AG08396 (cell line): ENCODE data around the gene RILP.

Experiments used
- DNase-seq: peaks from one replicate; pipeline ENCODE4 v3.0.0; 2012; ENCODE audit warnings: low spot score, mixed read lengths

The RILP gene

DNA sequence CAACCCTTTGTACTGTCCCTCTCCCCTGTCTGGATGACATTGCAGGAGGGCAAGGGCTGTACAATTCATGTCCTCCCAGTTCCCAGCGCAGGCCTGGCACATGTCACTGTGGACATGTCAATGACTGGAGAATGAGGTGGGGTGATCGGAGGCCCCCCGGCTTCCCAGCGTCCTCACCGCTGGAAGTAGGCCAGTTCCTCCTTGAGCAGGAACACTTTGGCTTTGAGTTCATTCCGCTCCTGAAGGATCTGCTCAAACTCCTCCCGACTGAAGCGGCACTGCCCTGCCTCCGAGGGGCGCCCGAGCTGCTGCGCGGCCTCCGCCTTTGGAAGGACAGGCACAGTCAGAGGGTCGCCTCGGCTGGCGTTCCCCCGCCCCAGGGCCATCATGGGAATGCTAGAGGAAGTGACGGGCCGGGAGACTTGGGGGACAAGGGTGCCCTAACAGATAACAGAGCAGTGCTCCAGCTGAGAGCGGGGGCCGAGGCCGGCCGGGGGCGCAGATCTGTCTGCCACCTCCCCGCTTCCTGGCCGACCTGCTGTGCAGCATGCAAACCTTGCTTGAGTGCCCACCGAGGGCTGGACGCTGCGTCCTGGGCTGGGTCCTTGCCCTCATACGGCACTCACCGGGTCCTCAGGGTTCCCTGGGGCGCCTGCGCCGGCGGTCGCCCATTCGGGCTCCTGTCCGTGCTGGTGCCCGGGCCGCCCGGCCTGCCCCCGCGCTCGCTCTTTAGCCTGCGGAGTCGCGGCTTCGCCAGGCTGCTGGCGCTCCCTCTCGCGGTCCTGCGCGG is 1.3 kb downstream of the RILP start:
- no peak for DNase-seq

DNA sequence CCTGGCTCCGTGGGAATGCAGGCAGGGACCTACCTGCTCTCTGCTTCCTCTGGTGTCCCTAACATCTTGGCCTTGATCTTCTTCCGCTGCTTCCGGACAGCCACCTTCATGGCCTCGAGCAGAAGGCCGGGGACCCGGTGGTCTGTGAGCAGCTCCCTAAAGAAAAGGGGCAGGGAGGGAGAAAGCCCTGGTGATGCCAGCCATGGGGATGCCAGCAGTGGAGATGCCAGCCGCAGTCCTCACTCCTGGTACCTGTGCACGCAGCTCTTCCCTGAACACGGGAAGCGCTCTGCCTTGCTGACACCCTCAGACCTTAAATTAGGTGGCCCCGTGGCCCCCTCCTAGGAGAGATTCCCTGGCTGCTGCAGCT is 1.9 kb downstream of the RILP start:
- DNase-seq: no peak

DNA sequence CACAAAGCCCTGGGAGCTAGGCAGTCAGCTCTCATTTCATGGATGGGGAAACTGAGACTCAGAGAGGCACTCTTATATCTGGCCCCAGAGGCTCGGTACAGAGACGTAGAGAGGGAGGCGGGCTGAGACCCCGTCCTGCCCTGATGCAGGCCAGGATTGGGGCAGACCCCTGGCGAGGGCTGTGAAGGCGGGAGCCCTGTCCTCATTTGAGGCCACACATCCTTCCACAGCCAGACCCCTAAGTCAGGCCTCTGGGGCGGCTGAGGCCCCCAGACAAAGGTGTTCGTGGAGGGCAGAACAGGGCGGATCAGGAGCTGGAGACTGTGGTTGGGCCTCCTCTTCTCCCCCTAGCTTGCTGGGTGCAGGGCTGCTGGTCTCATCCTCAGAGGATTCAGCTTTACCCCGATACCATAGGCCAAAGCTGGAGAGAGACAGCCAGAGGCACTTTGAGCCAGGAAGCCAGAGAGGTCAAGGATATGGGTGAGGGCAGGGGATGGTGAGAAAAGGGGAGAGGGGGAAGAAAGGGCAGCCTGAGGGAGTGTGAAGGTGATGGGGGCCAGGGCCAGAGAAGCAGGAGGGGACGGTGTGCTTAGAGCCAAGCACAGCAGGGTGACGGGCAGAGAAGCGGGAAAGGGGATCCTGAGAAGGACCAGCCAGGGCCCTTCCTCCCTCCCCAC is 3.3 kb downstream of the RILP start:
- DNase-seq: no peak

DNA sequence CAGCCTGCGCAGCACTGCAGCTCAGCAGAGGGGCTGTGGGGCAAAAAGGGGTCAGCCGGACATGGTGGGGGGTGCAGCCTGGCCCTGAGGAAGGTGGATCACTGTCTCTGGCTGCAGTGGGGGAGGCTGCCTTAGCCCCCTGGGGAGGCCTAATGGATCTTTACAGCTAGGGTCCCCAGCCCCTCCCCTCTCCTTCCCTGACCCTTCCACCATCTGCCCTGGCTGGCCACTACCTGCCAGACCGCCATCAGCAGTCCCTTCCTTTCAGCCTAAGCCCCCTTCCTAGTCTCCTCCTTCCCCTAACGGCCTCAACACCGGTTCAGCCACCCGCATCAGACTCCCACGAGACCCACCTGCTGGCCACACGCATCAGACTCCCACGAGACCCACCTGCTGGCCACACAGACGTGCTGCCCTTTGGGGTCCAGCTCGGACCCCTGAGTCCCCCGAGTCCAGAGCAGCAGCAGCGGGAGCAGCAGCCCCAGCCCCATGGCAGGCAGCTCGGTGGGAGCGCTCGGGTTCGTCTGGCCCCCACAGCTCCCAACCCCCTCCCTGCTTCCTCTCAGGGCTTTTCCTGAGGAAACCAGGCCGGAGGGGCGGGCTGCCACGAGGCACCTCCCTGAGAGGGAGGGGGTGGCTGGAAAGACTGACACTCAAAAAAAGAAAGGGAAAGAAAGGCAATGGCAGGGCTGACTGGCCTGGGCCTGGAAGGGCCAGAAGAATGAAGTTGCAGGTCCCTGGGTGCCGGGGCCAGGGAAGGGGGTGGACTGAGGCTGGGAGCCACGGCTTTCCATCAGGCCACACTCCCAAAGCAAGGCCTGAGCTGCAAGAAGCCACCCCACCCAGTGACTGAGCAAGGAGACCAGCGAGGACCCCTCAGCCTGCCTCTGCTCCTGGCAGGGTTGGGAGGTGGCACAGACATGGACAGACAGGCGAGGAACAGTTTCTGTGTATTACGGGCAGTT is 4.2 kb downstream of the RILP start, which contains the start of gene SCARF1:
Gene SCARF1 (minus strand): TSS at position 526 of the 965 bp plus-strand sequence. CDS start 35 bp downstream, at position 491.
- DNase-seq: no peak

DNA sequence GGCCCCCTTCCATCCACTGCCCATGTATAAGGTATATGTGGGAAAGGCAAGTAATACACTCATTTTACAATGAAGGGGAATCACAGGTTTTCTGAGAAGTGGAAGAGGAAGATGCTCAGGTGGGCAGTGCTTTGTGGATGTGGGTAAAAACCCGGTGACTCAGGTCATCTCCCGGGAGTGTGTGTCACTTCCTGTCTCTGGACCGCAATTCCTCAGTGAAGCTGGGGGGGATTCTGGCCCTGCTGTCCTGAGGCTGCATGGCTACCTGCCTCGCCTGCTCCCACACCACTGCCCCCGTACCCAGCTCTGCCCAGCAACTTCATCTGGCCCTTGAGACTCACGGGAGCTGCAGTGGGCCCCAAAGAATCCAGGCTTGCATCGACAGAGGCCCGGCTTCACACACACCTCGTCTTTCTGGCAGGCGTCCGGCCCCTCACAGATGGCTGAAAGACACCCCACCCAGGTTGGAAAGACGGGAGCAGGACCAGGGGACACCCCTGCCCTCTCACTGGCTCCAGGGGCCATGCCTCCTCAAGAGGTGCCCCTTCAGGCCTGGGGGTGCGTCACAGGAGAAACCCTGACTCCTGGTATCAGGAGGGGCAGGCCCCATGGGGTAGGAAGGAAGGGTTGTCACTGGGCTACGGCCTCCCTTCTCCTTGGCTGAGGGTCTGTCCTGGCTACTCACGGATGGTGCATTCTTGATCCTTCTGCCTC is 5.0 kb downstream of the RILP start:
- peak; percentile 38 for DNase-seq

DNA sequence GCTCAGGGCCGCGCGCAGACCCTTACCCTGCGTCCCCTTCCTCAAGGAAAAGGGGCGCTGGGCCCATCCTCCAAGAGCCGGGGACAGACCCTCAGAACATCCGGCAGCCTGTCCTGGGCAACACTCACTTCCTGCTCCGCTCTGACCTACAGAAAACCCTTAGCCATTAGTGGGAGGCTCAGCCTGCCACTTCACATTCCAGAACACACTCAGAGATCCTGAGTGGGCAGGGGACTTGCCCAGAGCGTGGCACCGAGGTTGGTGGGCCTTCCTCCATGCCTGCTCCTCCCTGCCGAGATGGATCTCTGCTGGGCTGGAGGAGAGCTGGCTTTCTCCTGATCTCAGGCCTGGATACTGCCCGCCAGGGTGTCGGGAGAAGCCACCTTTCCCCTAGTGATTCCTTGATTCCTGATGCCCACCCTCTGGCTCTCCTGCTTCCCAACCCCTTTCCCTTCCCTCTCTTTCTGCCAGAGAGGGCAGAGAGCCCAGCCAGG is 5.6 kb downstream of the RILP start:
- DNase-seq: peak; percentile 25

DNA sequence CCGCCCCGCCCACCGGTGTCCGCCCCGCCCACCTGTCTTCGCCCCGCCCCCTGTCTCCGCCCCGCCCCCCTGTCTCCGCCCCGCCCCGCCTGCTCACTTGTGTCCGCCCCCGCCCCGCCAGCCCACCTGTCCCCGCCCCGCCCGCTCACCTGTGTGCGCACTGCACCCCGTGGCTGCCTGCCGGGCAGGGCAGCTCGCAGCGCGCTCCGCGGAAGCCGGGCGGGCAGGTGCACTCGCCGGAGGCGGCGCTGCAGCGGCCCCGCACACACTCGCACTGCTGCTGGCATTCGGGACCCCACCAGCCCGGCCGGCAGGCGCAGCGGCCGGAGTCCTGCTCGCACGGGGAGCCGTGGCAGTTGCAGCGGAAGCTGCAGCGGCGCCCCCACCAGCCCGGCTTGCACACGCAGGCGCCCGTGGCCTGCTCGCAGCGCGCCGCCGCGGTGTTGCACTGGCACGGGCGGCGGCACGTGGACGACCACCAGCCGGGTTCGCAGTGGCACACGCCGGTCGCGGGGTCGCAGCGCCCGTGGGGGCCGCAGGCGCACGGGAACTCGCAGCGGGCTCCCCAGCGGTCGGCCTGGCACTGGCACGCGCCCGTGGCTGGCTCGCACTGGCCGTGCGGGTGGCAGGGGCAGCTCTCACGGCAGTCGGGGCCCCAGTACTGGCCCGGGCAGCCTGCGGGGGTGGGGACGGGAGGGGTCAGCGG is 6.2 kb downstream of the RILP start:
- peak; percentile 63 for DNase-seq

DNA sequence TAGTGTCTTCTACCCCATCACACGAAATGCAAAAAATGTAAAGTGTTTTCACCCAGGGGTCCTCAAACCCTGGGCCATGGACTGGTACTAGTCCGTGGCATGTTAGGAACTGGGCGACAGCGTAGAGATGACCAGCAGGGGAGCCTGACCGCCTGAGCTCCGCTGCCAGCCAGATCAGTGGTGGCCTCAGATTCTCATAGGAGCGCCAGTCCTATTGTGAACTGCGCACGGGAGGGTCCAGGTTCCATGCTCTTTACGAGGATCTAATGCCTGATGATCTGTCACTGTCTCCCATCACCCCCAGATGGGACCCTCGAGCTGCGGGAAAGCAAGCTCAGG is 8.6 kb downstream of the RILP start:
- DNase-seq: no peak

DNA sequence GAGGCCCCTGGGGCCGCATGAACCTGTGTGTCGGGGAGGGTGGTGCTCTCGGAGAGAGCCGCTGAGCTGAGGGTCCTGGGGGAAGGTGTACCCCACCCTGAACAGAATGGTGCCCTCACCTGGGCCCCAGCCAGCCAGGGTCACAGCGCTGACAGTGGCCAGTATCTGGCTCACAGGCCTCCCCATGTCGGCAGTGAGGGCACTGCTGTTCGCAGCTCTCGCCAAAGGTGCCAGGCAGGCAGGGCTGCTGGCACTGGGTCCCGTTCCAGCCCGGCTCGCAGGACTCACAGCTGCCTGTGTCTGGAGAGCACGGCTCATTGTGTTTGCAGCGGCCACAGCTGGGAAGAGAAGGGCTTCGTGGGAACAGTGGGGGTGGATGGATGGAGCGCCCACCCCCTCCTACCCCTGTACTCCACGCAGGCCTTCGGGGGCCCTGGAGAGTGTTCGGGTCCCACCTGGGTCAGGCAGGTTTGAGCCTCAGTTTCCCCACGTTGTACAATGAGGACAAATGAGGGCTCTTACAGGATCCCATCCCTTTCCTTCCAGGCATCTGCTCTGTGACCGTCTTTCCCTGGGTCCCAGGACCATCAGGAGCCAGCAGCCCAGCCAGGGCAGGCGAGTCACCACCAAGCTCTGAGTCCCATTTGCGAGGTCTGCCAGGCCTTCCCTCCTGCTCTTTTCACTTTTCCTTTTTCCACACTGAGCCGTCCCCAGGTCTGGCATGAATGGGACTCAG is 9.2 kb downstream of the RILP start:
- no peak for DNase-seq

DNA sequence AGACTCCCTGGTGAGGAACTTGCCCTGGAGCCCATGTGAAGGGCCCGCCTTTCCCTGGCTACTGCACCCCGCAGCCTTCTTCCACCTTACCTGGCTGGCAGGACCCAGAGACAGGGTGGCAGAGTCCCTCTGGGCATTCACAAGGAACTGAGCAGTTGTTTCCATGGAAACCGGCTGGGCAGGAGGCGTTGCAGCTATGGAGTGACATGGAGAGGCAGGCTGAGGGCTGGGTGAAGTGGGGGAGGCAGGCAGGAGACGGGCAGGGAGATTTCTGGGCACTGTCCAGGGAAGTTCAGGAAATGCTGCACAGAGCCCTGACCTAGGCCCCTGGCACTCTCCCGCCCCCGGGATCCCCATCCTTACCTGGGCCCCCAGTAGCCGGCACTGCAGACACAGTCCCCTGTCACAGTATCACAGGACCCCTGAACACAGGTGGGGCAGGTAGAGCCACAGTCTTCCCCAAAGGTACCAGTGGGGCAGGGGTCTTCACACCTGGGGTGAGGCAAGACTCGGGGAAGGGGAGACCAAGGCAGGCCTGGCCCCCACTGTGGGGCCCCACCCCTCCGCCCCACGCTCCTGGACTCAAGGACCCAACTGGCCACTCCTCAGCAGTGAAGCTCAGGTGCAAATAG is 10.0 kb downstream of the RILP start:
- no peak for DNase-seq

DNA sequence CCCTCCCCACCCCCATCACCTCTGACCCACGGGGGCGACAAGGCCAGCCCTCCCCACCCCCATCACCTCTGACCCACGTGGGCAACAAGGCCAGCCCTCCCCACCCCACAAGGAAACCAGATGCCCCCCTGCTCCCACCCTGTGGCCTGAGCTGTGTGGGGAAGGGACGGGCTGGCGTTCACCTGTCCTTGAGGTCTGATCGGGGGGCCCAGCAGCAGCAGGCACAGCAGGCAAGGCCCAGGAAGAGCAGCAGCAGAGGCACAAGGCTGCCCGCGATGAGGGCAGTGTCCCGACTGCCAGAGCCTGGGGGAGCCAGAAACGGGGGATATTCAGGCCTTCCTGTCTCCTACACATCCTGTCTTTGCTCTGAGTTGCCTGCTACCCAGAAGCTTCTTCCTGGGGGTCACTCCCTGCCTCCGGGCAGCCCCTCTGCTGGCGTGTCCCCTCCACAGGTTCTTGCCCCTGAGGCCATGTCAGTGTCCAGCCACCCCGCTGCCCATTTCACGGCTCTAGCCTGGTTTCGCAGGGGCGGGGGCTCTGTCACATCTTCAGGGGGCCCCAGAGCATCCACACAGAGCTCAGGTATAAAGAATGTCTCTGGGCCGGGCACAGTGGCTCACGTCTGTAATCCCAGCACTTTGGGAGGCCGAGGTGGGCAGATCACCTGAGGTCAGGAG is 10.9 kb downstream of the RILP start:
- DNase-seq: no peak

DNA sequence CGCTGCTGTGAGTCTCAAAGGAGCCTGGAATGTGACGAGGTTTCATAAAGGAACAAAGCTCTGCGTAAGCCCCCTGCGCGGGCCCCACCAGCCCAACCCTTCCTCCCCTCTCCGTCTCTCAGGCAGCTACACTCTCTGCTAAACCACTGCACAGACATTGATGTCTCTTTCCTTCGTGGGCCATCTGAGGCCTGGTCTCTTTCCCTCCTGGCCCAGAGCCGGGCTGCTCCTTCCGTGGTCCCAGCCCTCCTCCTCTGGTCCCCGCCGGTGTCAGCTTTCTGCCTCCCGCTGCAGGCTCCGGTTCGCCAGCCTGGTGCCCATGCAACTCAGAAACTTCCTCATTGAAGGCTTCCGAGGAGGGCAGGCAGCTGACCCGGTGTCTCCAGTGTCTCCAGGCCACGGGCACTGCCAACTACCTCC is 11.5 kb downstream of the RILP start:
- no peak for DNase-seq

DNA sequence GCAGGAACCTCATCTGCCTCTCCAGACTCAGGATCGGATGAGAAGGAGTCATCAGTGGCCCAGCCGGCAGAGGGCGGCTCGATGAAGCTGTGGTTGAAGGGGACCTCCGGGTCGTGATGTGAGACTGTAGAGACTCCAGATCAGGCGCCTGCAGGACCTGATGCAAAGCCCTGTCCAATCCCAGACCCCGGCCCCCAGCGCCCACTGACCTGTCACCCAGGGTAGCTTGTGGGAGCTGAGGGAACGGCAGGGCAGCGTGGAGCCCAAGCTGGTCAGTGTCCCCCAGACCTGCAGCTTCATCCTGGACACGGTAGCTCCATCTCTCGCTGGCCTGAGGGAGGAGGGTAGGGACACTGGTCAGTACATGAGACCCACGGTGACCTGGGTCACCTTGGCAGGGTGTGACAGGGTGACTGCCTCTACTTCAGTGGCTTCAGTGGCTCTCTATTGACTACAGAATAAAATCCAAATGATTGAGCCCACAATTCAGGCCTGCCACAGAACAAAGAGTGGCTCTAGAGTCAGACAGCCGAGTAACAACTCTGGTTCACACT is 12.9 kb downstream of the RILP start:
- DNase-seq: no peak

DNA sequence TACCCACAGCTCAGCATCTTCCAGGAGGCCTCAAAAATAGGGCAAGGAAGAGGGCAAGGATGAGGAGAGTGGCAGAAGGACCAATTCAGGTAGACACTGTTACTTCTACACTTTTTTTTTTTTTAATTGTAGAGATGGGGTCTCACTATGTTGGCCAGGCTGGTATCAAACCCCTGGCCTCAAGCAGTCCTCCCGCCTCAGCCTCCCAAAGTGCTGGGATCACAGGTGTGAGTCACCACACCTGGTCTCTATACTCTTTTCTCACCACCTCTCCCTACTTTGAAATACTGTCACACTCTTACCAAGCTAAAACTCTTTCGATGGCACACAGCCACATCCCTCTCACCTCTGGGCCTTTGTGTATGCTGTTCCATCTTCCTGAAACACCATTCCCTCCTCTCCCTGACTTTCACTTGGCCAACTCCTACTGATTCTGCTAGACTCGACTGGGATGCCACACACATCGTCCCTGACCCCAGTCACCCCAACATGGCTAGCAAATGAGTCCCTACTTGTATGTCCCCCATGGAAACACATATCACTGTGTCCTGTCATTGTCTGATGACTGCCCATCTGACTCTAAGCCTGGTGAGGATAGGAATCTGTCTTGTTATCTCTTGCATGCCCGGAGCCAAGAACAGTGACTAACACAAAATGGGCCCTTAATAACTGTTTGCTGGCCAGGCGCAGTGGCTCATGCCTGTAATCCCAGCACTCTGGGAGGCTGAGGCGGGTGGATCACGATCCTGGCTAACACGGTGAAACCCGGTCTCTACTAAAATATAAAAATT is 13.8 kb downstream of the RILP start:
- no peak for DNase-seq

DNA sequence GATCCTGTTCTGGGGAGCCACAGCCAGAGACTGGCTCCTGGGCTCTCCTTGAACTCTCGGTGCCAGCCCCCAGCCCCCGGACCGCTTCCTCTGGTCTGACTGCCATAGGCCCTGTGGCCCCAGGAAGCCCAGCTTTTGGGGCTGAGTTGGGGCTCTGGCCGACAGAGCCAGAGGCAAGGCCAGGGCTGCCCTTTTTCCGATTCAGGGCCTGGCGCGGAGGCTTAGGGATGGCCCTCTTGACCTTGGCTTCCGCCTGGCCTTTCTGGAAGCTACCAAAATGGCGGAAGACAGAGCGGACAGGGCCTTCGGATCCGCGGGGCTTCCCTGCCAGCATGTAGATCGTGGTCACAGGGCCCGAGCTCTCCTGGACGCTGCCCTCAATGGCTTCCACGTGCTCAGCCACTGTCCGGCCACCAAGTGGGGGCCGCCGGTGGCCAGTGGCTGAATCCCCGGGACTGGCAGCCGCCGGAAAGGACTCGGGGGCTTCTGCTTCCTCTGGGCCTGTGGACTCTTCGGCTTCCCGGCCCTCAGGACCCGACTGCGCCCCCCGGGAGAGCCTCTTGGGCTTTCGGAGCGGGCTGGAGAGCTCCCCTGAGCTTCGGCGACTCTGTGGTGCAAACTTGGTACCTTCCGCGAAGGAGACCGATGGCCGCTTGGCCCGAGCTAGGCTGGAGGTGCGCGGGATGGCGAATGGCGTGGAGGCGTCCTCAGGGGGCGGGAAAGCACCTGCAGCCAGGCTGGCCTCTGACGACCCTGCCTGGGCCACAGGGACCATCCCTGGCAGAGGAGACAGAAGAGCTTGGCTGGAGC is 14.6 kb downstream of the RILP start:
- DNase-seq: no peak

DNA sequence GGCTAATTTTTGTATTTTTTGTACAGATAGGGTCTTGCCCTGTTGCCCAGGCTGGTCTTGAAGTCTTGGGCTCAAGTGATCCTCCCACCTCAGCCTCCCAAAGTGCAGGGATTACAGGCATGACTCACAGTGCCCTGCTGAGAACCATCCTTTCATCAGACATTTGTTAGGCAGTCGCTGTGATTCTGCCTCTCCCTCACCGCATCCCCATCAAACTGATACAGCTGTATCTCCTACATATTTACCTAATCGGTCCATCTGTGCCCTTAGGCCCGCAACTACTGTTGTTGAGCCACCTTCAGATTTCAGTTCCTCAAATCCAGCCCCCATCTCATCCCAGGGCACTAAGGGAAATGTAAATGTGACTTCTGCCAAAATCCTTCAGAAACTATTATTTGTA is 19.0 kb downstream of the RILP start:
- DNase-seq: no peak
